ENCODE results near the gene ZSCAN4. TPM values are rescaled to one million over a fixed set of nuclear protein-coding genes. Genes with fewer than 3 reads are reported as not detected.

The ZSCAN4 gene
- total RNA-seq, 6 donors from 2014 or later: 0.17 to 0.49 TPM; not detected in 4

DNA sequence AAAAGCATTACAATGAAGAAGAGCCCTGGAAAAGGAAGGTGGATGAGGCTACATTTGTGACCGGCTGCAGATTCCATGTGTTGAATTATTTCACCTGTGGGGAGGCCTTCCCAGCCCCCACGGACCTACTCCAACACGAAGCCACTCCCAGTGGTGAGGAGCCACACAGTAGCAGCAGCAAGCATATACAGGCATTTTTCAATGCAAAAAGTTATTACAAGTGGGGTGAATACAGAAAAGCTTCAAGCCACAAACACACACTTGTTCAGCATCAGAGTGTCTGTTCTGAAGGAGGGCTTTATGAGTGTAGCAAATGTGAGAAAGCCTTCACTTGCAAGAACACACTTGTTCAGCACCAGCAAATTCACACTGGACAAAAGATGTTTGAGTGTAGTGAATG lies 18.0 kb downstream of the ZSCAN4 start:
- no peak for TF ChIP-seq EP300 (IDR thresholded peaks at IDR 0.05)
- TF ChIP-seq POLR2A (IDR thresholded peaks at IDR 0.05): no peak
- TF ChIP-seq, protein P1, sequence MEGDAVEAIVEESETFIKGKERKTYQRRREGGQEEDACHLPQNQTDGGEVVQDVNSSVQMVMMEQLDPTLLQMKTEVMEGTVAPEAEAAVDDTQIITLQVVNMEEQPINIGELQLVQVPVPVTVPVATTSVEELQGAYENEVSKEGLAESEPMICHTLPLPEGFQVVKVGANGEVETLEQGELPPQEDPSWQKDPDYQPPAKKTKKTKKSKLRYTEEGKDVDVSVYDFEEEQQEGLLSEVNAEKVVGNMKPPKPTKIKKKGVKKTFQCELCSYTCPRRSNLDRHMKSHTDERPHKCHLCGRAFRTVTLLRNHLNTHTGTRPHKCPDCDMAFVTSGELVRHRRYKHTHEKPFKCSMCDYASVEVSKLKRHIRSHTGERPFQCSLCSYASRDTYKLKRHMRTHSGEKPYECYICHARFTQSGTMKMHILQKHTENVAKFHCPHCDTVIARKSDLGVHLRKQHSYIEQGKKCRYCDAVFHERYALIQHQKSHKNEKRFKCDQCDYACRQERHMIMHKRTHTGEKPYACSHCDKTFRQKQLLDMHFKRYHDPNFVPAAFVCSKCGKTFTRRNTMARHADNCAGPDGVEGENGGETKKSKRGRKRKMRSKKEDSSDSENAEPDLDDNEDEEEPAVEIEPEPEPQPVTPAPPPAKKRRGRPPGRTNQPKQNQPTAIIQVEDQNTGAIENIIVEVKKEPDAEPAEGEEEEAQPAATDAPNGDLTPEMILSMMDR (IDR thresholded peaks at IDR 0.05): no peak
- TF ChIP-seq POLR2AphosphoS5 (IDR thresholded peaks at IDR 0.05): no peak
- Histone ChIP-seq H3K9me3 (peaks cover 64 to 92% (median 87%) of the 10 kb centered on the region in 4 donors), H3K27ac (no peak overlapping the region), H3K36me3 (peaks cover 5 to 47% (median 36%) of the 10 kb centered on the region in 4 donors), H3K4me1 (peaks cover 7 to 17% (median 10%) of the 10 kb centered on the region in 4 donors), H3K27me3 (no peaks in the 10 kb centered on the region), H3K4me3 (no peak overlapping the region)
- ATAC-seq (ENCODE audit: low FRiP score in 2 of 2): no peak
- no peak for DNase-seq
- WGBS, 2 donors: 100% methylated on average over 2 to 3 of the region's 3 CpGs

DNA sequence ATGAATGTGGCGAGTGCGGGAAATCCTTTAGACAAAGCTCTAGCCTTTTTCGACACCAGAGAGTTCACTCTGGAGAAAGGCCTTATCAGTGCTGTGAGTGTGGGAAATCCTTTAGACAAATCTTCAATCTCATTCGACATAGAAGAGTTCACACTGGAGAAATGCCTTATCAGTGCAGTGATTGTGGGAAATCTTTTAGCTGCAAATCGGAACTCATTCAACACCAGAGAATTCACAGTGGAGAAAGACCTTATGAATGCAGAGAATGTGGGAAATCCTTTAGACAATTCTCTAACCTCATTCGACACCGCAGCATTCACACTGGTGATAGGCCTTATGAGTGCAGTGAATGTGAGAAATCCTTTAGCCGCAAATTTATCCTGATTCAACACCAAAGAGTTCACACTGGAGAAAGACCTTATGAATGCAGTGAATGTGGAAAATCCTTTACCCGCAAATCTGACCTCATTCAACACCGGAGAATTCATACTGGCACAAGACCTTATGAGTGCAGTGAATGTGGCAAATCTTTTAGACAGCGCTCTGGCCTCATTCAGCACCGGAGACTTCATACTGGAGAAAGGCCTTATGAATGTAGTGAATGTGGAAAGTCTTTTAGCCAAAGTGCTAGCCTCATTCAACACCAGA lies 18.8 kb downstream of the ZSCAN4 start:
- WGBS, 2 donors: 93 to 99% methylated on average over 12 of the region's 12 CpGs
- no peak for TF ChIP-seq EP300 (IDR thresholded peaks at IDR 0.05)
- TF ChIP-seq, protein P1 (IDR thresholded peaks at IDR 0.05): no peak
- no peak for TF ChIP-seq POLR2AphosphoS5 (IDR thresholded peaks at IDR 0.05)
- no peak for TF ChIP-seq POLR2A (IDR thresholded peaks at IDR 0.05)
- ATAC-seq (ENCODE audit: low FRiP score in 2 of 2) (no peak), DNase-seq (no peak)
- H3K4me3 ChIP-seq: no peak overlapping the region
- peaks cover 5 to 47% (median 36%) of the 10 kb centered on the region in 4 donors for H3K36me3 ChIP-seq
- peaks cover 69 to 98% (median 94%) of the 10 kb centered on the region in 4 donors for H3K9me3 ChIP-seq
- no peak overlapping the region for H3K27ac ChIP-seq
- no peaks in the 10 kb centered on the region for H3K27me3 ChIP-seq
- H3K4me1 ChIP-seq: peaks cover 5 to 13% (median 8%) of the 10 kb centered on the region in 4 donors

DNA sequence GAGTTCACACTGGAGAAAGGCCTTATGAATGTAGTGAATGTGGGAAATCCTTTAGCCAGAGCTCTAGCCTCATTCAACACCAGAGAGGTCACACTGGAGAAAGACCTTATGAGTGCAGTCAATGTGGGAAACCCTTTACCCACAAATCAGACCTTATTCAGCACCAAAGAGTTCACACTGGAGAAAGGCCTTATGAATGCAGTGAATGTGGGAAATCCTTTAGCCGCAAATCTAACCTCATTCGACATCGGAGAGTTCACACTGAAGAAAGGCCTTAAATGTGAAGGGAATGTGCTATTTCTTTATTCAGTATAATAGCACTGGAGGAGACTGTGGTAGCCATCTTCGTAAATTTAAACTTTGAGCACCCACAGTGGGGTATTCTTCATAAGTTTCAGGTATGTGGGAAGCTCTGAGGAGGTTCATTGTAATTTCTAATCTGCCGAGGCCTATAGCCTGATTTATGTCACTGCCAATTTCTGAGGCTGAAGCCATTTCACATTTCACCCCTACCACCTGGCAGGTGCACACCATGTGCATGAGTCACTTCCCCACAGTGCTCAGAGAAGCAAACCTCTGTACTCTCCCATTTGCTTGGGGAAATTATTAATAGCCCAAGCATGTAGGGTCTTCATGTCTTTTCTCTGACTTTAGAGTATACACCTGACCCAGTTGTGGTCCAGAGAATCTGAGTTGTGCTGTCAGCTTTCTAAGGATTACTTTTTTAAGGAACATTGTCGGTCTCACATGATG lies 19.5 kb downstream of the ZSCAN4 start:
- H3K27me3 ChIP-seq: no peaks in the 10 kb centered on the region
- H3K4me3 ChIP-seq: no peak overlapping the region
- peaks cover 69 to 99% (median 98%) of the 10 kb centered on the region in 4 donors for H3K9me3 ChIP-seq
- no peak for TF ChIP-seq EP300 (IDR thresholded peaks at IDR 0.05)
- no peak for TF ChIP-seq POLR2AphosphoS5 (IDR thresholded peaks at IDR 0.05)
- no peak for TF ChIP-seq POLR2A (IDR thresholded peaks at IDR 0.05)
- TF ChIP-seq, protein P1 (IDR thresholded peaks at IDR 0.05): no peak
- WGBS, 2 donors: 92 to 93% methylated on average over 6 of the region's 6 CpGs
- peaks cover 5 to 47% (median 36%) of the 10 kb centered on the region in 4 donors for H3K36me3 ChIP-seq
- H3K27ac ChIP-seq: no peak overlapping the region
- DNase-seq (no peak), ATAC-seq (ENCODE audit: low FRiP score in 2 of 2) (no peak)
- peaks cover 0 to 6% (median 1%) of the 10 kb centered on the region in 4 donors for H3K4me1 ChIP-seq

DNA sequence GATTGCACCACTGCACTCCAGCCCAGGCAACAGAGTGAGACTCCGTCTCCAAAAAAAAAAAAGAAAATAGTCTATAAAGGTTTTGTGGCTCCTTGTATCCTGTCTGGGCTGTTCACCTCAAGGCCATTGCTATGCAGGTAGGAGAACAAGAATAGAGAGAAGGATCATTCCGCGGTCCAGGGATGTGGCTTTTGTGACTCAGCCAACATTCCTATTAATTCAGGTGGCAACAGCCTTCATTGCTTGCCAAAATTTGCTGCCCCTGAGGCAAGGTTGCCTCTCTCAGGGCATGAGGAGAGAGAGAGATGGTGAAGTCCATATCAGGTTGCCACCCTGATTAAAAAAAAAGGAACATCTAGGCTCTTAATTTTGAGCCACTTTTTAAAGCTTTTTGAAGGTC lies 21.0 kb downstream of the ZSCAN4 start:
- H3K27me3 ChIP-seq: no peaks in the 10 kb centered on the region
- no peak for TF ChIP-seq EP300 (IDR thresholded peaks at IDR 0.05)
- TF ChIP-seq, protein P1 (IDR thresholded peaks at IDR 0.05): no peak
- H3K4me3 ChIP-seq: no peak overlapping the region
- no peak for ATAC-seq (ENCODE audit: low FRiP score in 2 of 2)
- DNase-seq: no peak
- H3K9me3 ChIP-seq: peaks cover 67 to 99% (median 97%) of the 10 kb centered on the region in 4 donors
- no peak overlapping the region for H3K27ac ChIP-seq
- H3K36me3 ChIP-seq: peaks cover 5 to 37% (median 33%) of the 10 kb centered on the region in 4 donors
- no peaks in the 10 kb centered on the region for H3K4me1 ChIP-seq
- 95 to 96% methylated on average over 3 of the region's 3 CpGs for WGBS, 2 donors

All from upper lobe of left lung (tissue), 6 donors.